A172 (cell line): Measurements from ENCODE around the gene TTBK1. TPM values are rescaled to one million over a fixed set of nuclear protein-coding genes. Genes with fewer than 3 reads are reported as not detected.

Experiments
- DNase-seq: peaks from one replicate; pipeline ENCODE4 v3.0.0-alpha.2; 2015; ENCODE audit warnings: low spot score
- total RNA-seq: library from RNA; depleted of rRNA; stranded (reverse); fragments of >200 nt; shearing (Covaris generic); gene quantifications from 2 replicates; pipeline ENCODE4 v1.2.3, GENCODE V29; 2014; rRNA removed

The TTBK1 gene
- not detected in 2 replicates for total RNA-seq

DNA sequence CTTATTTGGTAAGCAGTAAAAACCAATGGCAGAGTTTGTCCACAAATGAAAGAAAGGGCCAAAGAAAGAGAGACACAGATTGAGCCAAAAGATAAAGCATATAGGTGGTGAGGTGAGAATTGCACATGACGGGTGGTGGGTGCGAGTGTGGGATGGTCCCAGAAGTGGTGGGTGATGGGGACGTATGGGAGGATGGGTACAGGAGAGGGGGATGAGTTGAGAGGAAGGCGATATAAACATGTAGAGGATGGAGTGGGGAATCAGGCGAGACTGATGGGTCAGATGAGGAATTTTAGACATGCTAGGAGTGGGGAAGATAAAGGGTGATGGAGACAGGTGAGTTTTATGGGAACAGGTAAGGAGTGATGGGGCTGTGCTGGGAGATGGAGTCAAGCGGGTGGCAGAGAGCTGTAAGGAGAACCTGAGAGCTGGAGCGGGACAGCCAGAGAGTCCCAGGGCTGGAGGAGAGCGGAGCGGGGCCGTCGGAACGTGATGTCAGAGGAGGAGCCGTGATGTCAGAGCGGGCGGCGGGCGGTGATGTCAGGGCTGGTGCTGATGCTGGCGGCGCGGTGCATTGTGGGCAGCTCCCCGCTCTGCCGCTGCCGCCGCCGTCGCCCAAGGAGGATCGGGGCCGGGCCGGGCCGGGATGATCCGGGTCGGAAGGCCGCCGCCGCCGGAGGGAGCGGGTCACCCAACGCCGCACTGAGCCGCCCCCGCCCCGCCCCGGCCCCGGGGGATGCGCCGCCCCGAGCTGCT is at the start of gene TTBK1:
Gene TTBK1, plus strand, starts transcription at position 574 of the 756 bp plus-strand sequence. CDS start 3,180 bp downstream, outside the sequence.
- DNase-seq, result no peak

DNA sequence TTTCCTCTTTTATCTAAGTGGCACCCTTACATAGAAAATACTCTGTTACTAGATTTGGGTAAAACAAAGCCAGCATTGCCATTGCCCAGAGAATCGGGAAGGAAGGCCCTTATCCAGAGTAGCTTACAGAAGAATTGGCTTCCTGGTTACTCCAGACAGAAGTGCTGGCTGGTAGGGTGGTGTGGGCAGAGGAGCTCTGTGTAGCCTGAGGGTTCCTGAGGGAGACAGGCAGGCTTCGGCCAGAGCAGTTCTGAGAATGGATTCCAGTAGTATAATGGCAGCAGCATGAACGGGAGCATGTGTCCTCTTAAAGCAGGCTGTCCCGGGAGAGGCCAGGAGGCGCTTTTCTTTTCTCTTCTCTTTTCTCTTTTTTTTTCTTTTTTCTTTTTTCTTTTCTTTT is 49.4 kb upstream of the TTBK1 start:
- DNase-seq, result no peak

GRCh38 chr6:43196337-43196736 is 46.9 kb upstream of the TTBK1 start:
- no peak for DNase-seq

GRCh38 chr6:43199912-43200311 is 43.4 kb upstream of the TTBK1 start:
- no peak for DNase-seq

DNA sequence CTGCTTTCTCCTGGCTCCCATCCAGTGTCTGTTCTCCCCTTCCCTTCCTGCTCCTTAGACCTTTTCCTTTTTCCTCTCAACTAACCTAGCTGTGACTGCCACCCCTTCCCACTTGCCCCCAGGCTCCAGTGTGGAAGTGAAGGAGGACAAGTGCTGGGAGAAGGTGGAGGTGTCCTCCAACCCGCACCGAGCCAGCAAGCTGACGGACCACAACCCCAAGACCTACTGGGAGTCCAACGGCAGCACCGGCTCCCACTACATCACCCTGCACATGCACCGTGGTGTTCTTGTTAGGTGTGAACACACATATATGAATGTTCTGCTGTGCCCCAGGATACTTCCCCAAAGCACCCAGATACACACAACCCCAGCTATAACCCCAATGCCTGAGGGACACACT is 42.7 kb upstream of the TTBK1 start:
- no peak for DNase-seq

DNA sequence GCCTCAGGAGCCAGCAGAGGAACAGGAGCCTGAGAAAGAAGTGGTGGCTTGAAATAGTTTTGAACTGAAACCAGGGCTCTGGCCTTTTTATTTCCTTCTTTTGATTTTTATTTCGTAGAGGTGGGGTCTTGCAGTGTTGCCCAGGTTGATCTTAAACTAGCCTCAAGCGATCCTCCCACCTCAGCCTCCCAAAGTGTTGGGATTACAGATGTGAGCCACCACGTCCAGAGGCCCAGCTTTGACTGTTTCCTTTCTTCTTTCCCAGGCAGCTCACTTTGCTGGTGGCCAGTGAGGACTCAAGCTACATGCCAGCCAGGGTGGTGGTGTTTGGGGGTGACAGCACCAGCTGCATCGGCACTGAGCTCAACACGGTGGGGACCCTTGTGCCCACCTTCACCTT is 40.8 kb upstream of the TTBK1 start:
- no peak for DNase-seq

DNA sequence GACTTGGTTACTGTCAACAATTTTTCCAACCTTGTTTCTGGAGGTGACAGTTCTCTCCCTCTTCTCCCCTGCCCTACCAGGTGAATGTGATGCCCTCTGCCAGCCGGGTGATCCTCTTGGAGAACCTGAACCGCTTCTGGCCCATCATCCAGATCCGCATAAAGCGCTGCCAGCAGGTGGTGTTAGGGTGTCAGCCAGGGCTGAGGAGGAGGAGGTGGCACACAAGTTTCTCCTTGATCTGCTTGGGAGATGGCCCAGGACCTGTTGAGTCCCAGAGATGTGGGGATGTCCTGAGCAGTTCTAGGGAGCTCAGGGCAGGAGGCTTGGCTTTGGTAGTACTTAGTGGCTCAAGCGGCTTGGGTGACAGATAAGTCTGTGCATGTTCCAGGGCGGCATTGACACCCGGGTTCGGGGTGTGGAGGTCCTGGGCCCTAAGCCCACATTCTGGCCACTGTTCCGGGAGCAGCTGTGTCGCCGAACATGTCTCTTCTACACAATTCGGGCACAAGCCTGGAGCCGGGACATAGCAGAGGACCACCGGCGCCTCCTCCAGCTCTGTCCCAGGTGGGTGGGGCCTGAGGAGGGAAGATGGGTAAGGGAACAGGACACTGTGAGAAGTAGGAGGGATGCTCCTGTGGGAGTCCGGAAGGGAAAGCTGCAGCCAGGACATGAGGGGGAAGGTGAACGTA is 40.1 kb upstream of the TTBK1 start:
- DNase-seq, result no peak

DNA sequence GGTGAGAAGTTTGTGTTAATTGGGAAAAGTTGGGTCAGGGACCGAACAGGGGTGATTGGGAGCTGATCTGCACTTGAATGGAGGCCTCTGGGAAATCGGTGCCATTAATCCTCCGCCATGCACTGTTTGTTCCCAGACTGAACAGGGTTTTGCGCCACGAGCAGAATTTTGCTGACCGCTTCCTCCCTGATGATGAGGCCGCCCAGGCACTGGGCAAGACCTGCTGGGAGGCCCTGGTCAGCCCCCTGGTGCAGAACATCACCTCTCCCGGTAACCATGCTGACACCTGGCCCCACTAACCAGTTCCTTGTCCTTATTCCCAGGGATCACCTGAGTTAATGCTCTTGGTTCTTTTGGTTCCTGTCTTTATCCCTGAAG is 39.6 kb upstream of the TTBK1 start:
- DNase-seq, result no peak

DNA sequence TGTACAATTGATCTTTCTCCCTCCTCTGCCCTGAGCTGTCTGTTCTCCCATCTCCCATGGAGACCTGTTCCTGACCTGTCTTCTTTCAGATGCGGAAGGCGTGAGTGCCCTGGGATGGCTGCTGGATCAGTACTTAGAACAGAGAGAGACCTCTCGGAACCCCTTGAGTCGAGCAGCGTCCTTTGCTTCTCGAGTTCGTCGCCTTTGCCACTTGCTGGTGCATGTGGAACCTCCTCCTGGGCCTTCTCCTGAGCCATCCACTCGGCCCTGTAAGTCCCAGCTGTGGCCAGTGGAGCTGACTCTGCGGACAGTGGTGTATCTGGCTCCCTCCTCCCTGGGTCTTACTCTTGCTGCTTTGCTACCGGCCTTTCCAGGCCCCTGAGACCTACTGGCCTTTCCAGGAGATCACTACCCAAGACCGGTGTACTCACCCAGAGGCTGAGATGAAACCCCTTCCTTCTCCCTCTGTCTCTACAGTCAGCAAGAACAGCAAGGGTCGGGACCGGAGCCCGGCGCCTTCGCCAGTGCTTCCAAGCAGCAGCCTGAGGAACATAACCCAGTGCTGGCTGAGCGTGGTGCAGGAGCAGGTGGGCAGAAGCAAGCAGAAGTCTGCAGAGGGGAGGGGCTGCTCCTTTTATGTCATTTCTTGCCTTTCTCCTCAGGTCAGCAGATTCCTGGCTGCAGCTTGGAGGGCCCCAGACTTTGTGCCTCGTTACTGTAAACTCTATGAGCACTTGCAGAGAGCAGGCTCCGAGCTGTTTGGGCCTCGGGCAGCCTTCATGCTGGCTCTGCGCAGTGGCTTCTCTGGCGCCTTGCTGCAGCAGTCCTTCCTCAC is 38.8 kb upstream of the TTBK1 start:
- DNase-seq, result no peak

DNA sequence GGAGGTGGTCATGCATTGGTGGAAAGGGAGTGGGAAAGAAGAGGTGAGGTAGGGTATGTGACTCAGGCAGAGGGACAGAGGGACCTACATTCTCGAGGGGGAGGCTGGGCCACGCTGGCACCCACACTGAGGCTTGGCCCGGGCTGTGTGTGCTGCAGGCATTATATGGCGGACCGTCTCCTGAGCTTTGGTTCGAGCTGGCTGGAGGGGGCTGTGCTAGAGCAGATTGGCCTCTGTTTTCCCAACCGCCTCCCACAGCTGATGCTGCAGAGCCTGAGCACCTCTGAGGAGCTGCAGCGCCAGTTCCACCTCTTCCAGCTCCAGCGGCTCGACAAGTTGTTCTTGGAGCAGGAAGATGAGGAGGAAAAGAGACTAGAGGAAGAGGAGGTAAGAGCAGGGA is 37.4 kb upstream of the TTBK1 start:
- no peak for DNase-seq

DNA sequence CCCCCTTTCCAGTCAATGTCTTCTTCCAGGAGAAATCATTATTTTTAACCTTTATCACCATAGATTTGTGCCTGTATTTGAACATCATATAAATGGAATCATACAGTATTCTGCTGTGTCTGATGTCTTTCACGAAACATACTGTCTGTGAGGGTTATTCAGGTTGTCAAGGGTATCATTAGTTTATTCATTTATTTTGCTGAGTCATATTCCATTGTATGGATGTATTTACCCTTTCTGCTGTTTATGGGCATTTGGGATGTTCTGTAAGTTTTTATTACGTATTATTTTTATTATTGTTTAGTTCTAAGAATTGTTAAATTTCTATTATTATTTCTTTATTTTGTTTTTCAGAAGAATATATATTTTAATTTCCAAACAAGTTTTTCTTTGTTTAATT is 36.0 kb upstream of the TTBK1 start:
- no peak for DNase-seq

- no peak for DNase-seq
Measured at GRCh38 chr6:43211955-43212354, 31.3 kb upstream of the TTBK1 start.

GRCh38 chr6:43213431-43213830 is 29.9 kb upstream of the TTBK1 start:
- DNase-seq, result no peak

DNA sequence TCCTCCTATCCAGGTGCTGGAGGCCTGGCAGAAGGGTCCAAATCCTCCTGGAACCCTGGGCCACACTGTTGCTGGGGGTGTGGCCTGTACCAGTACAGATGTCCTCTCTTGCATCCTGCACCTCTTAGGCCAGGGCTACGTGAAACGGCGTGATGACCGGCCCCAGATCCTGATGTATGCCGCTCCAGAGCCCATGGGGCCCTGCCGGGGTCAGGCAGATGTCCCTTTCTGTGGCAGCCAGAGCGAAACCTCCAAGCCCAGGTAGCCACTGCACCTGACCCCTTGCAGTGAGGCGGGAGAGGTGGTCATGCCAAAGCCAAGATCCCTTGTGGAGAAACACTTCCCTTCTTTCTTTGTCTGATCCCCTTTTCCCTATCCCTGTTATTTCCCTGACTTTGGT is 28.2 kb upstream of the TTBK1 start:
- no peak for DNase-seq

- no peak for DNase-seq
Measured at GRCh38 chr6:43216200-43216599, 27.1 kb upstream of the TTBK1 start.

GRCh38 chr6:43217351-43217750 is 25.9 kb upstream of the TTBK1 start:
- no peak for DNase-seq

DNA sequence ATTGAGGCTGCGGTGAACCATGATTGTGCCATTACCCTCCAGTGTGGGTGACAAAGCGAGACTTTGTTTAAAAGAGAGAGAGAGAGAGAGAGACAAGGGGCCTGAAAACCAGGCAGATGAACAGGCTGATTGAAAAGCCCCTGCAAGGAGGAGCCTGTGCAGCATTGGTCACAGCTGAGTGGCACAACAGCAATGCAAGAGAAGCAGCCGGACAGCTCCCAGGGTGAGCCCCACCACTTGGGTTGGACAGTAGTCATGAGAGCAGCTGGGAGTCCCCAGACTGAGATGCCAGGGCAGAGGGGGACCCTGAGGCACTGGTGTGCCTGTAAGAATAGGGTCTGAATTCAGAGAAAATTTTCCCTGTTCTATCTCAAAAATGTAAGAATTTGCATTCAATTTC is 24.2 kb upstream of the TTBK1 start:
- no peak for DNase-seq

GRCh38 chr6:43219814-43220213 is 23.5 kb upstream of the TTBK1 start:
- DNase-seq, result no peak

GRCh38 chr6:43220439-43220951 is 22.8 kb upstream of the TTBK1 start:
- DNase-seq, result no peak

DNA sequence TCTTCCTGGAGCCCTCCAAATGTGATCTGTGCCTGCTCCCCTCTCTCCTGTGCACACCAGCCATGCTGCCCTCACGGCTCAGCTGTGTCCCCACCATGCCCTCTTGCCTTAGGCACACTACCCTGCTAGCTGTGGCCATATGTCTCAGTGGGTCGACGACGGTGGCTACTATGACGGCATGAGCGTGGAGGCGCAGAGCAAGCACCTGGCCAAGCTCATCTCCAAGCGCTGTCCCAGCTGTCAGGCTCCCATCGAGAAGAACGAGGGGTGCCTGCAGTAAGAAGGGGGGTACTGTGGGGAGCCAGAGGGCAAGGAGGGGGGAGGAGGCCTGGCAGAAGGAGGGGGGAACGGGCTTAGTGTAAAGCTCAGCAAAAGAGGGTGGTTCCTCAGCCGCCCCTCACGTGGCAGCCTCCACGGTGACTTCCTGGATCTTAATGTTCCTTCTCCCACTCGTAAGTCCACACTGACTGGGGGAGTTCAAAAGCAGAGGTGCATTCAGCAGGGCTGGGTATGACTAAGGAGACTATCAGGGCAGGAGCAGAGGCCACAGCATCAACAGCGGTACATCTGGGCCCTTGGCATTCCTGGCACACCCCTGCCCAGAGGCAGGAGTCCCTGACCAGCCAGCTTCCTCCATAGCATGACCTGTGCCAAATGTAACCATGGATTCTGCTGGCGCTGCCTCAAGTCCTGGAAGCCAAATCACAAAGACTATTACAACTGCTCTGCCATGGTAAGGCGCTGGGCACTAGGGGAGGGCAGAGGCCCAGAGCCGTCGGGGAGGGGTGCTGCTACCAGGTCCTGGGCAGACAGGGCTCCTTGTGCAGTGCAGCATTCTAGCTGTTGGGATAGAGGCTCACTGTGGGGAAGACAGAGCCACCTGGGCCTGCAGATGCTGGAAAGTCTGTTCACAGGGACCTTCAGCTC is 22.0 kb upstream of the TTBK1 start:
- peak; percentile 13 for DNase-seq

- DNase-seq, result no peak
Measured at GRCh38 chr6:43222418-43223059, 20.7 kb upstream of the TTBK1 start.
